GM18861 (cell line): ENCODE data around the gene PERCC1.
A peak's percentile ranks its signal among the peaks of the same experiment; 100 is the strongest.

Experiments
- ATAC-seq: cut with Tn5 transposase; IDR thresholded peaks from one replicate; pipeline ENCODE4 v1.9.1; 2021; ENCODE audit not compliant: unreplicated experiment

PERCC1 gene

DNA sequence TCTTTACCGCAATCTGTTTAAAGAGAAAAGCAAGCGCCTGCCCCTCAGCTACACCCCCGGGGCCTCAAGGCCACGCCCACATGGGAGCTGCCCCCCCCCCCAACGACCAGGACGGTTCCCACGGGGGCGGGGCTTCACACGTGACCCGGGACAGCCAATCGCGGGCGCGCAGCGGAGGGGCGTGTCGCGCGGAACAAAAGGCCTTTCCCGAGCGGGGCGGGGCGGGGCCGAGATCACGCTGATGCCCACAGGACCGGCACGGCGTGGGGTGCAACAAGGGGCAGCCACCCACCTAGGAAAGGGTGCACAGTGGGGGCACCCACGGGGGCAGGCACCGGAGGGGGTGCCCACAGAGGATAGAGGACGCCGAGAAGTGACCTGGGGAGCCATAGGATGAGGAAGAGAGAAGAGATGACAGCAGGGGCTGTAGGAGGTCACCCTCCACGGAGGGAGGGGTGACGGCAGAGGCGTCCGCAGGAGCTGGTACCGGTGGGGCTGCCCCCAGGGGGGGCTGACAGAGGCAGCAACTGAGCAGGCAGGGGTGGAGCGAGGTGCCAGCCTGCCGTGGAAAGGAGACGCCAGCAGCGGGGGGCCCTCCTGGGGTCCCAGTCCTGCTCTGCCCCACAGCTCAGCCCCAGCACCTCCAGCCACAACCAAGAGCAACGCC is 22.6 kb upstream of the PERCC1 start:
- ATAC-seq, result no peak

DNA sequence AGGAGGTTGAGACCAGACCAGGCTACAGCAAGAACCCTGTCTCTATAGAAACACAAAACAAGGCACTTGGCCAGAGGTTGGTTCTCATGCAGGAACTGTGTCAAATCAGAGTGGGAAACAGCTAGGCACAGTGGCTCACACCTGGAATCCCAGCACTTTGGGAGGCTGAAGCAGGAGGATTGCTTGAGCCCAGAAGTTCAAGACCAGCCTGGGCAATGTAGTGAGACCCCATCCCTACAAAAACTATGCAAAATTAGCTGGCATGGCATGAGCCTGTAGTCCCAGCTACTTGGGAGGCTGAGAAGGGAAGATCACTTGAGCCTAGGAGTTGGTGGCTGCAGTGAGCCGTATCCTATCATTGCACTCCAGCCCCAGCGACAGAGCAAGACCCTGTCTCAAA is 18.0 kb upstream of the PERCC1 start:
- no peak for ATAC-seq

DNA sequence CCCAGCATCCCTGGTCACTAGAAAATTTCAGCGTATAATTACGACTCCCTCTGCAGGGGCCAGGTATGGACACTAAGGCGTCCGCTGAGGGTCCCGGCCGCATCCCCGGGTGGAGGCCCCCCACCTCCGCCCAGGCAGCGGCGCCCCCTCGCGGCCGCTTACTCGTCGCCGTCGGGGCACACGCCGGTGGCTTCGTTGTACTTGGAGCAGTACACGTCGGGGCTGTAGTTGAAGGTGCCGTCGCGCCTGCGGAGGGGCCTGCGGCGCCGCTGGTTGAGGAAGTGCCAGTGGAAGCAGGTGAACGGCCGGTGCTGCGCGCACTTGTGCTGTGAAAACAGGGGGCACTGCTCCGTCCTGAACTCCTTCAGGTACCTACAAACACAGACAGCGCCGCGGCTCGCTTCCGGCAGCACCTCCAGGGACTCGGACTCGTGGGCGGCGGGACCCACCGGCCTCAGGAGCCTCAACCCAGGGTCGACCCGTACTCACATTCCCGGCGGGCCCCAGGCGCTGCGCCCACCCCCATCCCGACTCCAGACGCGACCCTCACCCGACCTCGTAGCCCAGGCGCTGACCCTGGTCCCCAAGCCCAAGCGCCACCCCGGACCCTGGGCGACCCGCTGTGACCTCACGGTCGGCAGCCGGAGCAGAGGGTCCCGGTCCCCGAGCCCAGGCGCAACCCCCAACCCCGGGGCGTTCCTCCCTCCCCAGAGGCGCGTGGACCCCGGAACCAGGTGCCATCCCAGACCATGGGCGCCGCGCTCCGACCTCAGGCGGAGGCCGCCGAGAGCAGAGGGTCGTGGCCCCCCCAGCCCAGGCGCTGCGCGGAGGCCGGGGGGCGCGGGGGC is 17.0 kb upstream of the PERCC1 start:
- ATAC-seq, result no peak

DNA sequence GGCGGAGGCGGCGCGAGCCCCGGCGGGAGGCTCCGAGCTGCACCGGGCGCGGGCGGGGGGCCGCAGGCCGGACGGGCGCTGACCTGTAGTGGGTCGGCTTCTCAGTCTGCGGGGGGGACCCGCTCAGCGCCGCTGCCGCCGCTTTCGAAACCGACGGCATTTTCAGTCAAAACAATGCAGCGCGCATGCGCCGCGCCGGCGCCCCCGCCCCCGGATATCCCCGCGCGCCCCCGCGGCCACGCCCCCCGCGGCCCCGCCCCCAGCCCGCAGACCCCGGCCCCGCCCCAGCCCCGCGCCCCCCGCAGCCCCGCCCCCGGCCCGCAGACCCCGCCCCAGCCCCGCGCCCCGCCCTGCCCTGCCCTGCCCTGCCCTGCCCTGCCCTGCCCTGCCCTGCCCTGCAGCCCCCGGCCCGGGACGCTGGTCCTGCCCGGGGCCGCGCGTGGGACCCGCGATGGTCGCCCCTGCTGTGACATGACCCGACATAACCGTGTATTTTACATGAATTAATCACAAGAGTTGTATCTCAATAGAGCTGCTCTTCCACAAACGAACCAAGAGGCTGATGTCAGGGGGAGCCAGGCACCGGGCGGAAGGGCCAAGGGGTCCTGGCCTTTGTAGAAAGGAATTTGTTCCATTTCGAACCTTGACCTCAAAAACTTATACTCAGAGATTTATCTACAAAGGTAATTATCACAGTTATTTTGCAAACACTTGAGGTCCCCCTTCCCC is 16.2 kb upstream of the PERCC1 start, which contains the start of gene UNKL:
Gene UNKL (minus strand): TSS at position 173 of the 729 bp plus-strand sequence. CDS start 13 bp downstream, at position 160.
- ATAC-seq, result no peak

DNA sequence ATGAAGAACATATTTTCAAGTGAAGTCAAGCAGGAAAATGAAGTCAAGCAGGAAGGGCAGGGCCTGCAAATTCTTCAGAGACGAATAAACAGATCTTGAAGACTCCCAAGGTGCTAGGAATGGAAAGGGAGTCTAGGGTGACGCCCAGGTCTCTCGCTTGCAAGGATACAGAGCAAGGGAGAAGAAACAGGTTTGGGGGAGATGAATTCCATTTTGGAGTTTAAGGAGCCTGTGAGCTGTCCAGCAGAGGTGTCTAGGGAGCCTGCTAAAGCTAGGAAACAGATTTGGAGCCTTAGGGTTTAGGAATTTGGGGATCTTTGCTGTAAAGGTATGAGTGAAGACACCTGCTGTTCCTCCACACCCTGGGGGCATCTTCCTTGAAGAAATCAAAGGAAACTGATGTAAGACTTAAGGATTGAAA is 14.3 kb upstream of the PERCC1 start:
- ATAC-seq, result no peak

DNA sequence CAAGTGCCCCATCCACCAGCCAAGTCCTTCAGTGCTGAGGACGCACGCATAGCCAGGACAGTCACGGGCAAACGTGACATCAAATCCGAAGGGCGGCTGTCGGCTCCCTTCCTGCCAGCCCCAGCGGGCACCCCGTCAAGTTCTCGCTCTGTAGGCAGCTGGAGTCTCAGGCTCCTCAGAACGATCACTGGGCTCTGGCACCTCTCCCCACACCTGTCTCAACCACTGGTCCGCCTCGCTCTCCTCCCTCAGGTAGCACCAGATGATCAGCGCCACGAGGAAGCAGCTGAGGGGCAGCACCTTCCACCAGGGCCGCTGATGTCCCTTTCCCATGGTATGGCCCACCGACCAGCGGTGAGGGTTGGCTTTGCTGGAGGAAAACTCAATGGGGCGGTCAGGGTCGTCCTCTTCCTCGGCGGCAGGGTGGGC is 10.8 kb upstream of the PERCC1 start:
- ATAC-seq, result peak; percentile 2

DNA sequence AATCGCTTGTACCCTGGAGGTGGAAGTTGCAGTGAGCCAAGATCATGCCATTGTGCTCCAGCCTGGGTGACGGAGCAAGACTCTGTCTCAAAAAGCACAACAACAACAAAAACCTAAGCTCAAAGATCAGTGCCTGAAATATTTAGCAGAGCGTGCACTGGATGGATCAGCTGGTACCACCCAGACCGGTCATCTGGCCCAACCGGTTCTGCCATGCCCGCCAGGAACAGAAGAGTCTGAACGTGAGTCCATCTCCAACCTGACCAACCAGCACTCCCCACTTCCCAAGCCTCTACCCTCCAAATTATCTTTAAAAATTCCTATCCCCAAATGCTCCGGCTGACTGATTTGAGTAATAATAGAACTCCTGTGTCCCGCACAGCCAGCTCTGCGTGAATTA is 8.8 kb upstream of the PERCC1 start:
- no peak for ATAC-seq

DNA sequence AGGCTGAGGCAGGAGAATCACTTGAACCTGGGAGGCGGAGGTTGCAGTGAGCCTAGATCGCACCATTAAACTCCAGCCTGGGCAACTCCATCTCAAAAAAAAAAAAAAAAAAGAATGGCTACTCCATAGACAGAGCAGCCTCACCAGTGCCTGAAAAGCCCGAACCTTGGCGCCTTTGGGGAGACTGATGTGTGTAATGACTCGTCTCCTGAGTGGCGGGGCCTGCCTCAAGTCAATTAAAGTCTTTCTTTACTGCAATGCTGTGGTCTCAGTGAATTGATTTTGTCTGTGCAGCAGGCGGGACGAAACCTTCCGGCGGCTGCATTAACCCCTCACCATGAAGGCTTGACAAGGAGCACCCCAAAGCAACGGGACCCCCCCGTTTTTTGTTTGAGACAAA is 6.8 kb upstream of the PERCC1 start:
- no peak for ATAC-seq

DNA sequence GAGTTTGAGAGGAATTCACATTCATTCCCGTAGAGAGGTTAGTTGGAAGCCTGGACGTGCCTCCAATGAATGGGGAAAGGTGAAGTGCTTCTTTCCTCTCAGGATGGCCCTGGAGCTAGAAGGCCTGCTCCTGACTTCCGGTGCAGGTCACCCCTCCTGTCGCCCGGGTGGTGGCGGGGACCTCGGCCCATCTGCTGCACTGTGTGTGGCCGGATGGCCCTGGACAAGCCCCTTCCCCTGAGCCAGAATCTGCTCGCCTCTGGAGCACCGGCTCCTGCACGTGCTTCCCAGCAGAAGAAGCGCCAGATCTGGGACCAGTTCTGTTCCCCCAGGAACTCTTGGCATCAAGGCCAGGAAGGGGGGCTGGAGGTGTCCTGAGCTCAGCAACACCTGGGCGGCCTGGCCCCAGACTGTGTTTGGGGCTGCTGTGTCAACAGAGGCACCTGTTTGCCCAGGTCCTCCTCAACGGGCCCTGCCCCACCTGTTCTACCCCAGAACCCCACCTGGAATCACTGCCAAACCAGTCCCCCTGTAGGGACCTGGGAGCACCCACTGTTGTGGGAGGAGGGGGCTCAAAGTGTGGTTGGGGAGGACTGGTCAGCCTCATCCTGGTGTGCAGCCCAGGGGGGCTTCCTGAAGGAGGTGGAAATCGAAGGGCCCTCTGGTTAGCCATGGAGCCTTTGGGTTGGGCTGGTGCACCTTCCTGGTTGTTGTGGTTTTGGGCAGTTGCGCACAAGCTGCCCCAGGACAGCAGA is 5.1 kb upstream of the PERCC1 start:
- ATAC-seq, result no peak

DNA sequence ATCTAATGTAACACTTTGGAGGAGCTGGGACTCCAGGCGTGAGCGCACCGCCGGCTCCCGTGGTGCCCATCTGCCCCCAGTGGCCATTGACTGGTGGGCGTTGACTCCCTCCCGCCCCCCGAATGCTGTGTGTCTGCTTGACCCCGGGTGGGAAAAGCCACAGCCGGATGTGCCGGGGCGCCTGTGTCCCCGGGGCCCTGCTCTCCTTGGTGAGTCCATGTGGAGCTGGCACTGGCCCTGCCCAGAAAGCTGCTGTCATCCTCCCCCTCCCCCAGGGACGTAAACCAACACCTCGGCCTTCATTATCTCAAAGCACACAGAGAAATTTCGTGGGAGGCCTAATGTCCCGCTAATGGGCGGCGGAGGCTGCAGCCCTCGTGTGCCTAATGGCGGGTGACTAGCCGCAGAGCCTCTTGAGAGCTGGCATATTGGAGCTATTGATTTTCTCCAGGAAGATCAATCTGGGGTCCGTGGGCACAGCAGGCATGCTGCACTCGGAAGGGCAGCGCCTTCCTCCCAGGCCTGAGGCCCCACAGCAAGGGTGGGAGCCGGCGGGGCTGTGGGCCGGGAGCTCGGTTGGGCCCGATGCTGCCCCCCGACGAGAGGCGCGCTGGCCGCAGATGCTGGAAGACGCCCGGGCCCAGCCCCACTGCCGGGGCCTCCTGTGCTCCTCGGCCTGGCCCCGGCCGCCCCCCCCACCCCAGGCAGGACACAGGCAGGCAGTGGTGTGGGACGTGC is 4.0 kb upstream of the PERCC1 start:
- no peak for ATAC-seq

DNA sequence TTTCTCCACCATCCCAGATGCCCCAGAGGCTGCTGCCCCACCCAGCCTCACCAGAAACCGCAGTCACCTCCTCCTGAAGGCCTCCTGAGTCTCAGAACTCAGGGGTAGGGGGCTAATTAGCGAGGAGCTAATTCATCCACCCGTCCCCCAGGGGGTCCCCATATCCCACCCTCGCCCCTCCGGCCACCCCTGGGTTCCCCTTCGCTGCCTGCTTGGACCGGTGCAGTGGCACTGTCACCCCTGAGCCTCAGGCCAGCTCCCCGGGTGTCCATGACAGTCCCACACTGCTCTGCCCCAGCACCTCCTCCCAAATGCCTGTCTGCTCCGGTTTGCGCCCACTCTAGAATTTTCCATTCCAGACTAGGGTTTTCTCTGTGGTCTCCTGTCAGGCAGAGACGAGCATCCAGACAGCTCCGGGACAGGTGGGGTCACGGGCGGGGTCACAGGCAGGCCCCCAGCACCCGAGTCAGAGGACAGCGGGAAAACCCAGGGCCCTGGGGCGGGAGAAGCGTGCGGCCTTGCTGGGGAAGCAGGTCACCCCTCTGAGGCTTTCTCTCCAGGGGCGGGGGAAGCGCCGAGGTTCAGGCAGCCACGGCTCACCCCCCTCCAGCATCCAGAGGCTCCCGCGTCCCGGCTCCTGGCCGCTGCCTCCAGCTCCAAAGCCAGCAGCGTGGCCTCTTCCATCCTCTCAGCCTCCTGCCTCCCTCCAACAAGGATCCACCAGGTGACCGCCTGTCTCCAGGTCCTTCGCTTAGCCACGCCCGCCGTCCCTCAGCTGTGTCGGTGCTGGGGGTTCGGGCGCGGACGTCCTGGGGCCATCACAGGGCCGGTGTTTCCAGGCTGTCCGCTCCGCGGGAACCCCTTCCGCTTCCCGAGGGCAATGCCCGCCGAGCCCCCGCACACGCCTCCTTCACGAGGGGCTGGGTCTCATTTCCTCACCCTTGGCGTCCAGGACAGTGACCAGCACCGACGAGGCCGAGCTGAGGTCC is 3.1 kb upstream of the PERCC1 start:
- no peak for ATAC-seq

DNA sequence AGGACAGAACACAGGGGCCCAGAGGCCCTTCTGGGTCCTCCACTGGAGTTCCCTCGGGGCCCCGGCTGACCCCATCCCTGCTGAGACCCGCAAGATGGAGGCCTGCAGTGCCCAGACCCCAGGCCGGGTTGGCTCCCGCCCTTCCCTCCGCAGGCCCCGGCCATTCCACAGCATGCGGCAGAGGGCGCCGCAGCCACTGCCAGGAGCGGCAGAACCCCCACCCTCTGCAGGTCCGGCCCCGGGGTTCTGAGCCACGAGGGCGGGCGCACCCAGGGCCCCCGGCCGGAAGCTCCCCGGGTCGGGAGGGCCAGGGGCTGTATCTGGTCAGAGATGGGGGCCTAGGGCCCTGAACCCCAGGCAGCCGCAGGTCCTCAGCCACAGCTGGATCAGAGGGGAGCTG is 2.4 kb upstream of the PERCC1 start:
- no peak for ATAC-seq

DNA sequence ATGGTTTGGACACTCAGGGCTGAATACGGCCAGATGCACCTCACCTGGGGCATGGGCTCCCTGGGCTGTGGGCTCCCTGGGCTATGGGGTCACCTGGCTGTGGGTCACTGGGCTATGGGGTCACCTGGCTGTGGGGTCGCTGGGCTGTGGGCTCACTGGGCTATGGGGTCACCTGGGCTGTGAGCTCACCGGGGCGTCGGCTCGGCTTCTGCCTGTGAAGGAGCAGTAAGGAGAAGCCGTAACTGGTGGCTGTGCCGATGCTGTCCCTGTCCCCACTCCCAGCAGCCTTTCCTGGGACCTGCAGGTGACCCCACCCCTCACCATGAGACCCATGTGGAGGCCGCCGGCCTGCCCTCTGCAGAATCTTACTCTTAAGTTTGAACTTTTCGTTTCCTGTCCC is 1.9 kb upstream of the PERCC1 start:
- no peak for ATAC-seq

DNA sequence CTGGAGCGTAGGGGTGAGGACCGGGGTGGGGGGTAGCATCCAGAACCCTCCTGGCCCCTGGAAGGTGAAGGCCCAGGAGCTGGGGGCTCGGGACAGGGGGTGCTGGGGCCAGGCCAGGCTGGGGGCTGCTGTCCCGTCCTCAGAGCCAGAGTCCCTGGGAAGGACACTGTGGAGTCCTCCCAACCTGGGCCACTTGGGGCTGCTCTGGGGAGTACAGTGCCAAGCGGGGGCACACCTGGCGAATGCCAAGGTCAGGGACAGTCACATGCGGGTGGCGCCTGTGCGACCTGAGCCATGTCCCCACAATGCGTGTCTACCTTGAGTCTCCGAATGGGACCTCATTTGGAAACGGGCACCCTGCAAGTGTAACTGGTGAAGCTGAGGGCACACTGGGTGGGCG is 1.2 kb upstream of the PERCC1 start:
- ATAC-seq, result no peak

DNA sequence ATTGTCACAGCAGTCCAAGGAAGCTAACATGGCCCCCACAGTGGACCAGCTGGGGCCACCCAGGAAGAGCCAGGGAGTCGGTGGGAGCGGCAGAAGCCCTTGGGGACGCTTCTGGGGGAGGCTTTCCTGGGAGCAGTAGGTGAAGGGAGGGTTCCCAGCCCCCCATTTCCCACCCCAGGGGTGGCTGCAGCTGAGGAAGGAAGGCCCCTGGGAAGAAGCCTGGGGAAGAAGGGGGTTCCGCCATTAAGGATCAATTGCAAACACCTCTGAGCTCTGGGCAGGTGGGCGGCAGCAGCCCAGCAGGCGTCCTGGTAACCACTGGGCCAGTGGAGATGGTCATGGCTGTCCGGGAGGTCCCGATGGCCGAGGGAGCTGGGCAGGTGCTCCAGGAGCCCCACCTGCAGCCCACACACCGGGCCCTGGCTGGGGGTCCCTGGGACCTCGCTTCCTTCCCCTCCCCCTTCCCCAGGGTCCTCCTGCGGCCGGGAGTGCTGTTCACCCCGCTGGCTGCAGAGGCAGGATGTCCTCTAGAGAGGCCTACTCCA is 592 bp upstream of the PERCC1 start:
- ATAC-seq, result no peak

DNA sequence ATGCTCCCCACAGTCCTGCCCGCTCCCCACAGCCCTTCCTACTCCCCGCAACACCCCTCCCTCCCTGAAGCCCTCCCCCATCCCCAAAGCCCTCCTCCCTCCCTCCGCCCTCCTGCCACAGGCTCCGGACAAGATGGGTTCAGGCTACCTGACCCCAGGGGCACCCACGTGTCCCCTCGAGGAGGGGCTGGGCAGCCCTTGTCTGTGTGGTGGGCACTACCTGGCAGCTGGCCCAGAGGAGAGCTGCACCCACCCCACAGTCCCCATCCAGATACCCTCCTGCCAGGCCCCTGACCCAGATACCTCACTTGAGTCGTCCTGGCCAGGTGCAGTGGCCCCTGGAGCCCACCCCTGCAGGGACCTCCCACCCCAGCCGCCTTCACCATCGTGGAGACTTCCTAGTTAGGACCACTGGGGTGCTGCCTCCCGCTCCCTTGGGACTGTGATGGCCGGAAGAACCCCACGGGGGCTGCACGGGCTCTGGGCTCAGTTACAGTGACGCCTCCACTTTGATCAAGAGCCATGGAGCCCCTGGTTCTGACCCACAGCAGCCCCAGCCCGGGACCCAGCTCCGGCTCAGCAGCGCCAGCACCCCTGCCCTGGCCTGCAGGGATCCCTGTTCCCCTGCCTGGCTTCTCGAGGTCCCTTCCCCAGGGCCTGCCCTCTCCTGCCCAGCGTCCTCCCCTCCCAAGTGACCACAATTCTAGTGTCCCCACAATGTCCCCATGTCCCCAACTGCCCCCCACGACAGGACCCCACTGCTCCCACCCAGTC is 806 bp downstream of the PERCC1 start:
- ATAC-seq, result no peak

DNA sequence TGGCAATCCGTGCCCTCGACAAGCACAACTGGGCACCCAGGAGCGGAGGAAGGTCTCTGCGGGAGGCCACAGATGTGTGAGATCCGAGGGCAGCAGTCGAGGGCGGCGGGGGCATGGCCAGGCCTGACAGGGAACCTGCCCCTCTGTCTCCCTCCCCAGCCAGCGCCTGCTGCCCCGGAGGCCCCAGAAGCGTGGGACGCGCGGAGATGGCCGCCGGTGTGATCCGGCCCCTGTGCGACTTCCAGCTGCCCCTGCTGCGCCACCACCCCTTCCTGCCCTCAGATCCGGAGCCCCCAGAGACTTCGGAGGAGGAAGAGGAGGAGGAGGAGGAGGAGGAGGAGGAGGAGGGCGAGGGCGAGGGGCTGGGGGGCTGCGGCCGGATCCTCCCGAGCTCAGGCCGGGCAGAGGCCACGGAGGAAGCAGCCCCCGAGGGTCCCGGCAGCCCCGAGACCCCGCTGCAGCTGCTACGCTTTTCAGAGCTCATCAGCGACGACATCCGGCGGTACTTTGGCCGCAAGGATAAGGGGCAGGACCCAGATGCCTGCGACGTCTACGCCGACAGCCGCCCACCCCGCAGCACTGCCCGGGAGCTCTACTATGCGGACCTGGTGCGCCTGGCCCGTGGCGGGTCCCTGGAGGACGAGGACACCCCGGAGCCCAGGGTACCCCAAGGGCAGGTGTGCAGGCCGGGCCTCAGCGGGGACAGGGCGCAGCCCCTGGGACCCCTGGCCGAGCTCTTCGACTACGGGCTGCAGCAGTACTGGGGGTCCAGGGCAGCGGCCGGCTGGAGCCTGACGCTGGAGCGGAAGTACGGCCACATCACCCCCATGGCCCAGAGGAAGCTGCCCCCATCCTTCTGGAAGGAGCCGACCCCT is 1.7 kb downstream of the PERCC1 start:
- ATAC-seq, result no peak
